GM21390 (cell line): ENCODE data around the gene ST8SIA6.

Experiments
- ATAC-seq: cut with Tn5 transposase; IDR thresholded peaks from one replicate; pipeline ENCODE4 v1.9.1; 2021; ENCODE audit not compliant: unreplicated experiment

Gene ST8SIA6

DNA sequence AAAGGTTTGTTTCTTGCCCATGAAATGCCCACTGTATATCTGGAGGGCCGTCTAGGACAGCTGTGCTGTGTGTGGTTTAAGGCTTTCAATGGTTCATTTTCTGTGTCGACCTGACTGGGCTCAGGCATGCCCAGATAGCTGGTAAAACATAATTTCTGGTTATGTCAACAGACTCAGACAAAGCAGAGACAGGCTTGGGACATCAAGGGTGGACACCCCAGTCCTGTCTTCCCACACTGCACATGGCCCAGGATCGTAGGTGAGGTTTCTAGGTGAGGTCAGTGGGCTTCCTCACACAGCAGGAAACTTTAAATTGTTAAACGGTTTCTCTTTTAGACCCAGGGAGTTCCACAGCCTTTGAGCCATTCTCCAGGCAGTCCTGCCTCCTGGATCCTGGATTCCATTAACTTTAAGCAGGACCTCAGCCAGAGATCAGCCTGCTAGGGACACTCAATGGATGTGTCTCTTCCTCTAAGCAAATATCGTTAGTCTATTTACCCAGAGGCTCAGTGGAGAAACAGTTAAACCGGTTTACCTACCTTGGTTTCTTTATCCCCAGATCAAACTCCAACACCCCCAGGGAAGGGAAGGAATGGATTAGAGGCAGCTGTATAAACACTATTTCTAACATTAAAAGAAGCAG lies 66.4 kb downstream of the ST8SIA6 start:
- no peak for ATAC-seq

DNA sequence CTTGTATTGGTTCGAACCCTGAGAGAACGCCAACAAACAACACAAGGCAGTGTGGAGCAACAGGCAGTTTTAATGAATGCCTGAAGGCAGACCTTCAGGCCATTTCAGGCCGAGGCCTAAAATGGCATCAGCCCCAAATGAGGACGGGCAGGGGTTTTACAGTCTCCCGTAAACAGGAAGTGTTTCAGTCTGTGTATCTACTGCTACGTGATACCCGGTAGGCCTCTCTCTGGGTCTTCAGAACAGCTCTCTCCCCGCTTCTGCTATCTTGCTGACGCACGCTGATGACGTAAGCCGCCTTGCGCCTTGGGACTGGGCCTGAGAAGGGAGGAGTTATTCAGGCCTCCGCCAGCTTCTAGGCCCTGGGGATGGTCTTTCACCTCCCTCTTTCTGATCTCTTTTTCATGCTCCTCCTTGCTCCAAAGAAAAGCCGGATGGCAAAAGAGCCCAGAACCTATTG lies 67.7 kb downstream of the ST8SIA6 start:
- no peak for ATAC-seq

DNA sequence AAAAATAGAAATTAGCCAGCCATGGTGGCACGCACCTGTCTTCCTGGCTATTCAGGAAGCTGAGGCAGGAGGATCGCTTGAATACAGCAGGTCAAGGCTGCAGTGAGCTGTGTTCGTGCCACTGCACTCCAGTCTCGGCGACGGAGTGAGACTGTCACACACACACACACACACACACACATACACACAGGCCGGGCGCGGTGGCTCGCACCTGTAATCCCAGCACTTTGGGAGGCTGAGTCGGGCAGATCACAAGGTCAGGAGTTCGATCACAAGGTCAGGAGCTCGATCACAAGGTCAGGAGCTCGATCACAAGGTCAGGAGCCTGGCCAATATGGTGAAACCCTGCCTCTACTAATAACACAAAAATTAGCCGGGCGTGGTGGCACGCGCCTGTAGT lies 68.4 kb downstream of the ST8SIA6 start:
- ATAC-seq: no peak

DNA sequence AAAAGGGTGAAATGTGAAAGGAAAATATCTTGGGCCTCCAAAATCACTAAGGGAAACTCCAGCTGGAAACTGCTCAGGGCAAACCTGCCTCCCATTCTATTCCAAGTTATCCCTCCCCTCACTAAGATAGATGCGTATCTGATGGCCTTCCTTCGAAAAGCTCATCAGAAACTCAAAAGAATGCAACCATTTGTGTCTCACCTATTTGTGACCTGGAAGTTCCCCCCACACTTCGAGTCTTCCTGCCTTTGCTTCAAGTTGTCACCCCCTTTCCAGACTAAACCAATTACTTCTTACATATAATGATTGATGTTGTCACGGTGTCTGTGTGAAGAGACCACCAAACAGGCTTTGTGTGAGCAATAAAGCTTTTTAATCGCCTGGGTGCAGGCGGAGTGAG lies 69.3 kb downstream of the ST8SIA6 start:
- ATAC-seq: no peak

DNA sequence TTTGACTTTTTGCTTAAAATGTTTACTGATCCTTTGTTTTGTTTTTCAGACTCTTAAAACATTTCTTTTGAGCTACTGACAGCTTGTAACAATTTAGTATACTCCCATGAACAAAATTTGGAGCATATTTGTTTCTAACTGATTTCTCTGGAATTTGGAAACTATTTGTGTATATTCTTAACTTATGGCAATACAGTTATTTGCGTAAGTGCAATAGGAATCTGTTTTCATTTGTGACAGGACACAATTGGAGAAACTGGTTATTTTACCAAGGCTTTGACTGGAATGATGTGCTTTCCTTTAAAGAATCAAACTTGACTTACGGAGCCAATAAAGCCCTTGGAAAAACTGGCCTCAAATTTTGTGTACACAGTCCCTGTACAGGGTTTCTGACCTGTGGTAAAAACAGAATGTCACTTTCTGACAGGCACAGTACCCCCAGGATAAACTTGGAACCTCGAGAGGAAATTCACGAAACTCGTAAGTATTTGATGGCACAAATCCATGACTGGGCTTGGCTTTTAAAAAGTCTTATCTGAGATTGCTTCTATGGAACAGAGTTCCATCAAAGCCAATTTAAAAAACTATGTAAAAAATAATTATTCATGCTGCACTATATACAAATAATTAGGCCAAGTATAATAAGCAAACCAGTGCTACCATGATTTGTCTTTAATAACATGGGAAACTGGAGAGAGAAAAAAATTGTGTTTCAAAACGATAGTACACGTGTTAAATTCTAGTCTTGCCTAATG lies 70.4 kb downstream of the ST8SIA6 start:
- no peak for ATAC-seq

DNA sequence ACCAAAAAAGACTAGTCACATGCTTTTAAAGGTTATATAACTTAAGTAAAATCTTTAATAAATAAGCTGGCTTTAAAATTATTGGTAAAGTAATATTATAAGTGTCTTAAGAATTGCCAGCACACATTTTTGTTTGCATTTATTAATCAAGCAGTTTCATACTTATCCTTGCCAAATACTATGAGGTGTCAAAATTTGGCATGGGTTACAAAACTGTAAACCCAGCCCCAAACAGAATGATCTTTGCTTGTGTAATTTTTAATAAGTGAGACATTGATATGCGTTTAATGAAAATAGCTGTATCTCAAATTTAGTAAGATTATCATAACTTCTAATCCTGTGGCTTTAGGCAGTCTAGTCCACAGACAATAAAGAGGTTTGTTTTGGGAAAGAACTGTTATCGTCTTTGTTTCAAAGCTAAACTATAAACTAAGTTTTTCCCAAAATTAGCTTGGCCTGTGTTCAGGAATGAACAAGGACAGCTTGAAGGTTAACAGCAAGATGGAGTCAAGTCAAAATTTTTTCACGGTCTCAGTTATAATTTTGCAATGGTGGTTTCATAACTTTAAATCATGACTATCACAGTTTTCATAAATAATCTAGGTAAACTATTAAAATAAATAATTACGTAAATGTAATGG lies 72.8 kb downstream of the ST8SIA6 start:
- ATAC-seq: no peak

DNA sequence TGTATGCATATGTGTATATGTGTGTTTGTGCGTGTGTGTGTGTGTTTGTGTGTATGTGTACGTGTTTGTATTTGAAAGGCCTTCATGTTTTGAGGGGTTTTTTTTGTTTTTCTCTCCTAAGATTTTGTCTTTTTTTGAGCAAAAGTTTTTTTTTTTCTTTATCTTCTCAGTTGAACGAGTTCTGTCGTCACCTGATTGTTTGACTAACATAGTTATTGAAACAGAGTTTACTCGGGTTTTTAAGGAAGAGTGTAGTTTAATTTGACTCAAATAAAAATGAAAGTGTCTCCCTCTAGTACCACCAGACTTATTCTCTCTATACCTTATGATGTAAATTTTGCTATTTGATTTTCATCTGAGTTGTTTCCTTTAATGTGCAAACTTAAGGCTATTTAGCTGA lies 73.5 kb downstream of the ST8SIA6 start:
- no peak for ATAC-seq

DNA sequence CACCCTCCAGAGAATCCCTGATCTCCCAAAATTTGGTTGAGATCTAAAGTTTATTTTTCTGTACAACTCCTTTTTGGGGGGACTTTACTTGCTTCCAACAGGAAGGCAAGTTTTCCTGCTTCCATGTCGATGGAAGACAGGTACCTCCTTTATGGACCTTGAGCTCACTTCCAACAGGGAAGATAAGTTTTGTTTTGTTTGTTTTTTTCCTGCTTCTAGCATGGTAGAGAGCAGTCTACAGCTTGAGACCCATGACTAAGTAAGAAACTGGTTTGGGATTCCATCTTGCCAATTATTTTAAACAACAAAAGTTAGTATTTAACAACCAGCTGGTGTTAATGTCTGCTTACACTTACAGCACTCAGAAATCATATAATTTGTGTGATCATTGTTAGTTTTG lies 74.4 kb downstream of the ST8SIA6 start:
- no peak for ATAC-seq

DNA sequence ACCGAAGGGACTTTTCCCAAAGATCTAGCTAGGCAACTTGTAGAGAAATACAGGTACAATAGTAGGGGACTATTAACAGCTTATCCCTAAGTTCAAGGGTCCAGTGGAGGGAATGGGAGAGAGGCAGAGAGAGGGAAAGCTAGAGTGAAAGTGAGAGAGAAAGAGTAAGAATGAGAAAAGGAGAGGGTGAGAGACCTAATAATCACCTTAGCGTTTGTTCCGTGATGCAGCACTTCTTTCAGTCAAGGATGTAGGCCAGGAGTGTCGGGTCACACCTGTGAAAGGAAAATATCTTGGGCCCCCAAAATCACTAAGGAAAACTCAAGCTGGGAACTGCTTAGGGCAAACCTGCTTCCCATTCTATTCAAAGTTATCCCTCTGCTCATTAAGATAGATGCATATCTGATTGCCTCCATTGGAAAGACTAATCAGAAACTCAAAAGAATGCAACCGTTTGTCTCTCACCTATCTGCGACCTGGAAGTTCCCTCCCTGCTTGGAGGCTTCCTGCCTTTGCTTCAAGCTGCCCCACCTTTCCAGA lies 75.2 kb downstream of the ST8SIA6 start:
- no peak for ATAC-seq

DNA sequence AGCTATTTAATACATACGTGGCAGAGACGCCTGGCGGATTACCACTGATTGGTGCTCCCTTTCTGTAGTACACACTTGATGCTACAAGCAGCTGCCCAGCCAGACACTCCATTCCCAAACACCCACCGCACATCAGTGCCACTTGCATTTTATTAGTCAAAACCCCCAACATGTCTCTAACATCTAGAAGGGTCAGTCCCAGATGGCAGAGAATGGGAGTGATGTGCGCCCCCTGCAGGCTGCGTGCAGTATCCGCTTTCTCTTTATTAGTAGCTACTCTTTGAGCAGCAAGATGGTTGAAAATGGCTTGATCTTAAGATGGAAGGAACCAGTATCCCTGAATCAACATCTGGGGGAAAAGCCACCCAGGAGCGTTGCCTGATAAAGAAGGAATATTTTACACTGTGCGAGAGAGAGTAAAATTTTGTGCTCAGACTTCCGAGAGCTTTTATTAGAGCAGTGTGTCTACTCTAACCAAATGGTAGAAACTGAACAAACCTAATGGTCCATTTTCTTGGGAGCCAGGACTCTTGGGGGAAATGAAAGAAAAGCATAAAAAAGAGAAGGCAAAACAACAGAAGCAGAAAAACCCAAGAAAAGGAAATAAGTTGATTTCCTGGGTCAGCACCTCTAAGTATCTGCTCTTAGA lies 78.3 kb downstream of the ST8SIA6 start:
- ATAC-seq: no peak

DNA sequence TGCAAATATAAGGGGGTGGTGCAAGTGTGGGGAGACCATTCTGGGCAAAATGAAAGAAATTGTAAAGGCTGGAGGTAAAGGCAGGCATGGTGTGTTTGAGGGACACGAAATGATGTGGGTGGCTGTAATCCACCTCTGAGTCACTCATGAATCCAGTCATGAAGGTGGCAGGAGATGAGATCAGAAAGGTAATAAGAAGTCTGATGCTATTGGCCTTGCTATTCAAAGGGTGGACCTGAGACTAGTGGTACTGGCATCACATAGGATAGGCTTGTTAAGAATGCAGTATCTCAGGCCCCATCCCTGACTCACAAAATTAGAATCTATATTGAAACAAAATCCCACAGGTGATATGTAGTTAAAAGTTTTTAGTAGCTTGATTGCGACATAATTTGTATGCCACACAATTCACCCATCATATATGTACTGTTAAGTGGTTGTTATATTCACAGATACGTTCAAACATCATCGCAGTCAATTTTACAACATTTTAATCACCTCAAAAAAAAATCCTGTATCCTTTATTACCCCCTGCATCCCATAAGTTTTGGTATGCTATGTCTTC lies 85.6 kb downstream of the ST8SIA6 start:
- no peak for ATAC-seq

DNA sequence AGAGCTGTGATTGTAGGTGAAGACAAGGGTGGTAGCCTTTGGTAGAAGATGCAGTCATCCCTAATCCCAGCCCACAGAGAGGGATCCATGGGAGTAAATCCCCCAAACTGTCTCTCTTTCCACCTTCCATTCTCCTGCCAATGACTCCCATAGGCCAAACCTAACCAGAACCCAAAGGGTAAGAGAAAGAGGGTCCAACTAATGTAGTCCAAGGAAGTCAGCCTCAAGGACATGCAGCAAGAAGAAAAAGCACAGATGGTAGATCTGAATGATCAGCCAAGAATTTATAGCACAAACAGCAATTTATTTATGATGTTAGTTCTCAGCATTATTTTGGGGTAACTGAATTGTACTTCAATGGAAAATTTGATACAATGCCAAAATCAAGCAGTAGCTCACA lies 87.7 kb downstream of the ST8SIA6 start:
- no peak for ATAC-seq

DNA sequence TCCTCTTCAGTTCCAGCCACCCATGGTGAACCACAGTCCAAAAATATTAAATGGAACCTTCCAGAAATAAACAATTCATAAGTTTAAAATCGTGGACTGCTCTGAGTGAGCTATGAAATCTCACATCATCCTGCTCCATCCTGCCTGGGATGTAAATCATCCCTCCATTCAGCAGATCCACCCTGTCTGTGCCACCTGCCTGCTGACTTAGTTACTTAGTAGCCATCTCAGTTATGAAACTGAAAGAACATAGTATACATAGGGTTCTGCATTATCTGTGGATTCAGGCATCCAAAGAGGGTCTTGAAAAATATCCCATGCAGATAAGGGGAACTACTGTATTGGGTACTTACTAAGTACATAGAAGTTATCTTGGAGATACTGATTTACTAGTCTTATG lies 89.0 kb downstream of the ST8SIA6 start:
- ATAC-seq: no peak

DNA sequence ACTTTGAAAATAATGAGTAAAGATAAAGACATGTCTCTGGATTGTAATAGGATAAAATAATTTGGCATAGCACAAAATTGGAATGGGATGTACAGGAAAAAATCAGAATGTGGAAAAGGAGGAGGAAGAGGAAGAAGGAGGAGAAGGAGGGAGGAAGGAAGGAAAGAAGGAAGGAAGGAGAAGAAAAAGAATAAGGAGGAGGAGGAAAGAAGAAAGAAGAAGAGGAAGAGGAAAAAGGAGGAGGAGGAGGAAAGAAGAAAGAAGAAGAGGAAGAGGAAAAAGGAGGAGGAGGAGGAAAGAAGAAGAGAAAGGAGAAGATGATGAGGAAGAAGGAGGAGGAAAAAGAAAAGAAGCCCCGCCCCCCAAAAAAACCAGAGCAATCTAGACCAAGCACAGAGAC lies 95.9 kb downstream of the ST8SIA6 start:
- ATAC-seq: no peak

DNA sequence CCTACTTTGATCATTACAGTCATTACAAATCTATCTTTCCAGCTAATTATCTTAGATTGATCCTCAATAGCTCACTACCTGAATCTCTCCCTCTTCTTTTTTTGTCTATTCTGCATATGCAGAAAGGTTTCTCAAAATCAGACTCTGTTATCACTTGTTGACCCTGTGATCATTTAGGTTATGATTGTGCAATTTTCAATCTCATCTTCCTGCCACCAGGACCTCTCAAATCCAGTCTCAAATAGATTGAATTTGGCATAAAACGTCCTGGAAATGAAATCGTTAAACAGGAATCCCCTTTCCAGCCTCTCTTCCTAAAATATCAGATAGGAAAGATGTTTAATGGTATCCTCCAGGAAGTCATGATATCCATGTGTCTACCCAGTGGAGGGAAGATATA lies 96.6 kb downstream of the ST8SIA6 start:
- no peak for ATAC-seq

DNA sequence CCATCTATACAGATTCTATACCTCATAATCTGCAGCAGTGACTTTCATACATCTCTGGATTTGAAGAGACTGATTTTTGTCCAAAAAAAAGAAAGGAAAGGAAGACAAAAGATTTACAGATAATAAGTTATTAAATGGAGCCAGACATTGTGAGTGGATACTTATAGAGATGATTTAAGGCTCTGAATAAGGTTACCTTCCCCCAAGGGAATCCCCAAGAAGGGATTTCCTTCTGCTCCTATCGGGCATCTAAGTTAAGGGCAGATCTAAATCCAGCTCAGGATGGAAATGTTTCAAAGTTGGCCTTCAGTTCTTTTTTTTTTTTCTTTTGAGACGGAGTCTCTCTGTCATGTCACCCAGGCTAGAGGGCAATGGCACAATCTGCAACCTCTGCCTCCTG lies 97.6 kb downstream of the ST8SIA6 start:
- ATAC-seq: no peak

DNA sequence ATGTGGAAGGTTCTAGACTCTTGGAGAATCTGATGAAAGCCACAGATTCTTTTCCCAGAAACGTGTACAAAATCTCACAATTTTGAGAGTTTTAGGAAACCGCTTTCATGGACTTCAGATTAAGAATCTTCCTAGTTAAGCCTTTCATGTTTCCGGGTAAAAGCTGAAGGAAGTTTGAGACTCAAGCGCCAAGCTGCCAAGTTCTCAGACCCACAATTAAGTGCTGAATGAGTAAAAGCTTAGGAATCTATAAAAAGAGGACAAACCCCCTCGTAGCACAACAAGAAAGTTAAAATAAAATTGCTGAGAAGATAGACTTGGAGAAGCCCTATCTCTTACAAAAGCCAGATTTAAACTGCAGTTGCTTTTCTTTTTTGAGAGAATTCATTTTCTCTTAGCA lies 99.6 kb downstream of the ST8SIA6 start:
- no peak for ATAC-seq

DNA sequence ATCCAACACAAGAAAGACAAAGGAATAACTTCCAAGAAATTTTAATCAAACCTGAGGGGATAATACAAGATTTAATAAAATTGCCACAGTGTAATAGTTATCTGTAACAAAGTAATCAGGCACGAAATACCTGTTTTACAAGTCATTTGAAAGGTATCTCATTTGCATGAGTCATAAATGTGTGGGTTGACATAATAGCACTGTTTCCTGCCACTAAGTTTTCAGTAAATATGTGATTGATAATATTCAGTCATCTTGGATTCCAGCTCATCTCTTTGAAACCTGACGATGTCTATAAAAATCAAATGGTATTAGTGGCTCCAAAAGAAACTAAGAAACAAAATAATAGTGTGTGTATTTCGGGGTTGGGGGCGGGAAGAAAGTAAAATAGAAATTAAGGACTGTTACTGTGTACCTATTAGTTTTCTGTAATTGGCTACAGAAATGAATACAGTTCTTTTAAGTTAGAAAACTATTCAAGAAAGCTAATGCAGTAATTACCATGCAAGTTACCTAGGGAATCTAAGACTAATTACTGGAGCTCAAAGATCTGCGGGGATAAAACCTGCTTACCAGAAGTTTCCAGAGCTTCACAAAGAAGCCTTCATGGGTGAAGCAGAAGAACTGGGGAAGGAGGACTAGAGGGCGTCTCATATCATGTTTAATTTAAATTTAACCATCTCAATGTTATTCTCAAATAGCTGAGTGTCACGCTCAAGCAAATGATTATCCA lies 100.7 kb downstream of the ST8SIA6 start:
- ATAC-seq: no peak

DNA sequence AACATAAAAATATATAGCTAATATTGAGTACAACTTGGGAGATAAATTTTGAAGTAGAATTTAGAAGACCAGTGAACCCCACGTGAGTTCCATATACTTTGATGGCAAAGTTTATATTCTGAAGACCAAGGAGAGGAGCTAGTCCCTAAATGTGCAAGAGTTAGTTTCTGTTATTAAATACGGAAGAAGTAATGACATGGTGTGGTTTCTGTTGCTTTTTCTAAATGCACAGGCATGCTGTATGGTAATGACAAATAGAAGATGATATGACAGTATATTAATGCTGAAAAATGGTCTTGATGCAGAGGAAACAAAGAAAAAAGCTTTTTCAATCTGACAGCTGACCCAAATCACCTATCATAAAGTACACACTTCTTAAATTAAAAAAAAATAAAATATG lies 101.8 kb downstream of the ST8SIA6 start:
- ATAC-seq: no peak

DNA sequence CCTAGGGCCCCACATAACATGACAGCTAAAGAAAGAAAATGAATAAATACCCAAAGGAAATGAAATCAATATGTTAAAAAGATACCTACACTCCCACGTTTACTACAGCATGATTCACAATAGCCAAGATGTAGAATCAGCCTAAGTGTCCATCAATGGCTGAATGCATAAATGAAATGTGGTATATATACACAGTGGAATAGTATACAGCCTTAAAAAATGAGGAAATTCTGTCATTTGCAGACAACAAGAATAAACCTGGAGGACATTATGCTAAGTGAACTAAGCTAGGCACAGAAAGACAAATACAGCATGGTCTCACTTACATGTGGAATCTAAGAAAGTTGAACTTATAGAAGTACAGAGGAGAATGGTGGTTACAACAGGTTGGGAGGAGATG lies 102.9 kb downstream of the ST8SIA6 start:
- ATAC-seq: no peak

DNA sequence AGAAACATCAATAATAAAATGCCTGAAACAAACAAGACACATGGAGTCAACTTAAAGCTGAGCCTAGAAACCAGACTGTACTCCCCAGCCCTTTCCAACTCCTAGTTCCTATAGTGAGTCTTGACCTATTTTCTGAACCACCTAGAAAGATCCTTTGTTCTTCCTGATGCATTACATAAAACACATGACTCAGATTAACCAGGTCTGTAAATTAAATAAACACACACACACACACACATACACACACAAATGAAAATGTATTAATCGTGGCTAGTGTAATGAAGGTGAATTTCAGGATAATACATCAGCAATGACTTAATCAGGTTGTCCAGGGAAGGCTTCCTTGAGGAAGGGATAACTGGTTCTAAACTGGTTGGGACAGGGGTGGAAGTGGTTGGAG lies 104.7 kb downstream of the ST8SIA6 start:
- ATAC-seq: no peak
